HK-2 (cell line): ENCODE results near the gene FARP2.

Experiments
- DNase-seq: peaks from one replicate; pipeline ENCODE4 v3.0.0-alpha.2; 2018; ENCODE audit not compliant: unreplicated experiment

Gene FARP2

GRCh38 chr2:241485172-241485911, 129.3 kb downstream of the FARP2 start:
- DNase-seq = no peak

- DNase-seq = no peak
Measured at GRCh38 chr2:241489088-241489487, 133.0 kb downstream of the FARP2 start.

GRCh38 chr2:241489733-241490680, 133.9 kb downstream of the FARP2 start:
- DNase-seq = no peak

GRCh38 chr2:241490825-241491506, 134.9 kb downstream of the FARP2 start:
- no peak for DNase-seq

- DNase-seq = no peak
Measured at GRCh38 chr2:241491549-241492173, 135.6 kb downstream of the FARP2 start.

- DNase-seq = no peak
Measured at GRCh38 chr2:241492174-241492565, 136.1 kb downstream of the FARP2 start.

GRCh38 chr2:241493092-241493491, 137.0 kb downstream of the FARP2 start:
- no peak for DNase-seq

GRCh38 chr2:241494311-241494908, 138.3 kb downstream of the FARP2 start:
- no peak for DNase-seq

GRCh38 chr2:241495172-241496002, 139.3 kb downstream of the FARP2 start:
- no peak for DNase-seq

- DNase-seq = no peak
Measured at GRCh38 chr2:241496003-241496707, 140.1 kb downstream of the FARP2 start.

GRCh38 chr2:241496904-241497877, 141.1 kb downstream of the FARP2 start:
- no peak for DNase-seq

GRCh38 chr2:241498115-241499070, 142.3 kb downstream of the FARP2 start:
- no peak for DNase-seq

- DNase-seq = no peak
Measured at GRCh38 chr2:241499146-241499965, 143.3 kb downstream of the FARP2 start.

GRCh38 chr2:241500016-241500415, 143.9 kb downstream of the FARP2 start:
- DNase-seq = no peak

GRCh38 chr2:241500431-241500975, 144.4 kb downstream of the FARP2 start:
- no peak for DNase-seq

- DNase-seq = no peak
Measured at GRCh38 chr2:241501099-241501541, 145.0 kb downstream of the FARP2 start.
